Left ventricle myocardium superior (tissue), 1 donor: ENCODE measurements around the gene EFNA2. TPM values are rescaled to one million over a fixed set of nuclear protein-coding genes. Genes with fewer than 3 reads are reported as not detected.
"Not testable (repeated sequence)": the region's sequence is repeated elsewhere in the genome, so short reads cannot be mapped to it uniquely, and the experiment has no call there.

Experiments used
- ATAC-seq: fragments of 200-7000 bp; cut with Tn5 transposase; one replicate; pipeline ENCODE4 v1.9.1; 2020; ENCODE audit warnings: mild to moderate bottlenecking, moderate library complexity
- DNase-seq: peaks from one replicate; pipeline ENCODE4 v3.0.0-alpha.2; 2020
- intact Hi-C: fragments of 100-400 bp; cut with micrococcal nuclease; formaldehyde crosslinking; loops from one replicate; pipeline ENCODE4 v1.11.0; 2022
- long read RNA-seq: library from polyadenylated mRNA; unstranded; transcript quantifications from one replicate; pipeline ENCODE4 v2.0.0, GENCODE V29; 2021
- total RNA-seq: library from RNA; stranded (reverse); fragmentation: NEBNext Ultra II Directional; extraction: Animal tissue kit (Norgen Biotek cat#: 25700); gene quantifications from one replicate; pipeline ENCODE4 v1.2.1, GENCODE V29; 2021
- donor health status: DM: no; HTN: yes; CAD: no; lungs with severe emphysema.

EFNA2 gene
- total RNA-seq = not detected
- long read RNA-seq = 0 reads

GRCh38 chr19:1285737-1286360 lies at the start of gene EFNA2:
EFNA2 (plus strand) TSS chr19:1285873; CDS start chr19:1286169, 296 bp downstream.
- DNase-seq (no peak), ATAC-seq (no peak)
- intact Hi-C loops = no loop called here

- no peak for ATAC-seq
- intact Hi-C loops = no loop called here
- no peak for DNase-seq
These were observed 49.1 kb upstream of the EFNA2 start for GRCh38 chr19:1236576-1236975.

- ATAC-seq (no peak), DNase-seq (peak; percentile 62)
These were observed 48.5 kb upstream of the EFNA2 start for GRCh38 chr19:1237027-1237659.

GRCh38 chr19:1237754-1238368 lies 47.8 kb upstream of the EFNA2 start, which contains the start of gene CBARP:
CBARP (minus strand) TSS chr19:1238005; CDS start chr19:1236100, 1,905 bp downstream.
- DNase-seq (peak; percentile 76), ATAC-seq (no peak)
- intact Hi-C loops = no loop called here

More at GRCh38 chr19:1237027-1237659, 48.5 kb upstream of the EFNA2 start:
- intact Hi-C loops = no loop called here

GRCh38 chr19:1238369-1239303 lies 47.0 kb upstream of the EFNA2 start:
- intact Hi-C loops = no loop called here
- DNase-seq = no peak
- ATAC-seq = no peak

GRCh38 chr19:1239420-1239795 lies 46.3 kb upstream of the EFNA2 start:
- DNase-seq (no peak), ATAC-seq (no peak)
- intact Hi-C loops = no loop called here

GRCh38 chr19:1239796-1240737 lies 45.6 kb upstream of the EFNA2 start:
- peak; percentile 47 for ATAC-seq
- intact Hi-C loops = no loop called here
- peak; percentile 96 for DNase-seq

- DNase-seq (no peak), ATAC-seq (no peak)
- intact Hi-C loops = no loop called here
These were observed 44.7 kb upstream of the EFNA2 start for GRCh38 chr19:1240925-1241324.

GRCh38 chr19:1241417-1242095 lies 44.1 kb upstream of the EFNA2 start, which contains the start of gene ATP5F1D:
ATP5F1D (plus strand) TSS chr19:1241751; CDS start chr19:1241851, 100 bp downstream.
- ATAC-seq = peak; percentile 52
- intact Hi-C loops = no loop called here
- peak; percentile 98 for DNase-seq

GRCh38 chr19:1243768-1244692 lies 41.6 kb upstream of the EFNA2 start:
- peak; percentile 44 for ATAC-seq
- intact Hi-C loops = no loop called here
- peak; percentile 94 for DNase-seq

- intact Hi-C loops = no loop called here
- DNase-seq (peak; percentile 93), ATAC-seq (peak; percentile 38)
These were observed 40.8 kb upstream of the EFNA2 start for GRCh38 chr19:1244693-1245451.

GRCh38 chr19:1245494-1246264 lies 40.0 kb upstream of the EFNA2 start:
- peak; percentile 94 for DNase-seq
- ATAC-seq = peak; percentile 42
- intact Hi-C loops = no loop called here

- DNase-seq = peak; percentile 63
- ATAC-seq, intact Hi-C loops: not testable (repeated sequence)
These were observed 39.2 kb upstream of the EFNA2 start for GRCh38 chr19:1246265-1247087.

- no peak for ATAC-seq
- intact Hi-C loops = no loop called here
- no peak for DNase-seq
These were observed 37.9 kb upstream of the EFNA2 start for GRCh38 chr19:1247748-1248138.
